K562 treated with DMSO at 1 percent for 4 hours (cell line): ENCODE measurements around the gene NRAS. TPM values are rescaled to one million over a fixed set of nuclear protein-coding genes. Genes with fewer than 3 reads are reported as not detected.

Source experiments
- total RNA-seq: library from RNA; unstranded; fragments of 300-600 nt; gene quantifications from 2 replicates; pipeline ENCODE4 v1.2.3, GENCODE V29; 2022; ENCODE audit not compliant: insufficient read depth

NRAS gene
- 23.5 and 24.9 TPM in 2 replicates for total RNA-seq

GRCh38 chr1:114716304-114717170 lies at the start of gene NRAS:
TSS of gene NRAS (minus strand) at chr1:114716771. CDS start at chr1:114716160, 611 bp downstream.

GRCh38 chr1:114757455-114758255 lies 41.1 kb upstream of the NRAS start, which contains the start of gene CSDE1:
TSS of gene CSDE1 (minus strand) at chr1:114757984. CDS start at chr1:114739890, 18,094 bp downstream.

GRCh38 chr1:114695430-114696058 lies 21.0 kb downstream of the NRAS start, which contains the start of gene AMPD1:
TSS of gene AMPD1 (minus strand) at chr1:114695546. CDS start at chr1:114695471, 75 bp downstream.

GRCh38 chr1:114669562-114670082 lies 46.9 kb downstream of the NRAS start, which contains the start of gene DENND2C:
TSS of gene DENND2C (minus strand) at chr1:114670049. CDS start at chr1:114625984, 44,065 bp downstream.

Other genes with a start within 250 kb of the NRAS start
- 16.3 and 20.9 TPM in 2 replicates for gene TRIM33, start 205.6 kb downstream of the NRAS start, total RNA-seq
- gene BCAS2, start 135.2 kb downstream of the NRAS start, total RNA-seq, result 48.1 and 51.4 TPM in 2 replicates
- gene DENND2C, start 46.7 kb downstream of the NRAS start, total RNA-seq, result not detected in 2 replicates
- not detected in 2 replicates for gene AMPD1, start 21.2 kb downstream of the NRAS start, total RNA-seq
- gene CSDE1, start 41.2 kb upstream of the NRAS start, total RNA-seq, result 208 and 215 TPM in 2 replicates
- gene SIKE1, start 63.9 kb upstream of the NRAS start, total RNA-seq, result 38.2 and 48.4 TPM in 2 replicates
- not detected in 2 replicates for gene SYCP1, start 138.1 kb upstream of the NRAS start, total RNA-seq